Stimulated activated CD4-positive, alpha-beta T cell treated with anti-CD3 and anti-CD28 coated beads, Interleukin-4, amount 100 ng/mL, for 4 hours (primary cell): ENCODE measurements around the gene HOXD11.

Experiments
- DNase-seq, 2 experiments: peaks; one replicate each; pipeline ENCODE4 v3.0.0-alpha.2; 2020

HOXD11 gene

GRCh38 chr2:176151442-176152287, 44.6 kb downstream of the HOXD11 start, which contains the start of gene HOXD4:
TSS of gene HOXD4 (plus strand) at chr2:176151550. CDS start at chr2:176151634, 84 bp downstream.
- DNase-seq, result no peak

- no peak for DNase-seq
Measured at GRCh38 chr2:176152350-176153181, 45.5 kb downstream of the HOXD11 start.

- no peak for DNase-seq
Measured at GRCh38 chr2:176154576-176155252, 47.6 kb downstream of the HOXD11 start.

- no peak for DNase-seq
Measured at GRCh38 chr2:176155356-176156044, 48.4 kb downstream of the HOXD11 start.

- DNase-seq, result no peak
Measured at GRCh38 chr2:176156301-176156806, 49.3 kb downstream of the HOXD11 start.

GRCh38 chr2:176156807-176157498, 49.9 kb downstream of the HOXD11 start, which contains the start of gene HOXD3:
TSS of gene HOXD3 (plus strand) at chr2:176157307. CDS start at chr2:176169115, 11,808 bp downstream.
- no peak for DNase-seq

- DNase-seq, result no peak
Measured at GRCh38 chr2:176157499-176158185, 50.6 kb downstream of the HOXD11 start.

- DNase-seq, result no peak
Measured at GRCh38 chr2:176158186-176158591, 51.1 kb downstream of the HOXD11 start.

GRCh38 chr2:176158855-176159662, 52.0 kb downstream of the HOXD11 start:
- no peak for DNase-seq
